NCI-H1105 (cell line): ENCODE measurements around the gene KRT72.

Experiments
- DNase-seq: peaks from one replicate; lab custom pipeline; 2025; lab: John Stamatoyannopoulos, UW

The KRT72 gene

GRCh38 chr12:52630008-52630500, 28.8 kb upstream of the KRT72 start:
- DNase-seq: no peak

- DNase-seq: no peak
Measured at GRCh38 chr12:52629281-52630007, 28.2 kb upstream of the KRT72 start.

- no peak for DNase-seq
Measured at GRCh38 chr12:52628841-52629240, 27.6 kb upstream of the KRT72 start.

- no peak for DNase-seq
Measured at GRCh38 chr12:52628111-52628507, 26.8 kb upstream of the KRT72 start.

GRCh38 chr12:52627395-52628110, 26.3 kb upstream of the KRT72 start:
- DNase-seq: no peak

- no peak for DNase-seq
Measured at GRCh38 chr12:52622349-52622748, 21.1 kb upstream of the KRT72 start.

- DNase-seq: no peak
Measured at GRCh38 chr12:52618866-52619265, 17.6 kb upstream of the KRT72 start.

- no peak for DNase-seq
Measured at GRCh38 chr12:52618216-52618615, 17.0 kb upstream of the KRT72 start, which contains the start of gene KRT73. Gene KRT73 (minus strand): TSS chr12:52618559. CDS start chr12:52618524, 35 bp downstream.

- no peak for DNase-seq
Measured at GRCh38 chr12:52617403-52617785, 16.1 kb upstream of the KRT72 start.

GRCh38 chr12:52616680-52617402, 15.6 kb upstream of the KRT72 start:
- DNase-seq: no peak

- no peak for DNase-seq
Measured at GRCh38 chr12:52615912-52616311, 14.6 kb upstream of the KRT72 start.

- no peak for DNase-seq
Measured at GRCh38 chr12:52615208-52615868, 14.1 kb upstream of the KRT72 start.

- no peak for DNase-seq
Measured at GRCh38 chr12:52614381-52615207, 13.3 kb upstream of the KRT72 start.

- no peak for DNase-seq
Measured at GRCh38 chr12:52613384-52614030, 12.2 kb upstream of the KRT72 start.

GRCh38 chr12:52612431-52613383, 11.4 kb upstream of the KRT72 start:
- no peak for DNase-seq

GRCh38 chr12:52611080-52611468, 9.8 kb upstream of the KRT72 start:
- DNase-seq: no peak

- no peak for DNase-seq
Measured at GRCh38 chr12:52608826-52609630, 7.8 kb upstream of the KRT72 start.

GRCh38 chr12:52608161-52608560, 6.9 kb upstream of the KRT72 start:
- DNase-seq: no peak

GRCh38 chr12:52607314-52607713, 6.1 kb upstream of the KRT72 start:
- DNase-seq: no peak
